ENCODE measurements around the gene SPATA6L. TPM values are rescaled to one million over a fixed set of nuclear protein-coding genes. Genes with fewer than 3 reads are reported as not detected.
A peak's percentile ranks its signal among the peaks of the same experiment; 100 is the strongest.

SPATA6L gene
- total and polyA plus RNA-seq, 9 of the 15 experiments (the other 6 are each of a cell fraction or from before 2014, with no cell fraction given), result 0.03 to 1.00 (median 0.08) TPM; not detected in 4

- TF ChIP-seq AFF1 (IDR thresholded peaks at IDR 0.05; ENCODE audit: low read depth in 1 of 2, partially characterized antibody in 2 of 2) (no peak), POLR2H (tag; IDR thresholded peaks at IDR 0.05; ENCODE audit: low read depth) (no peak), SP2 (IDR thresholded peaks at IDR 0.05; ENCODE audit: extremely low read depth, low read depth, low read length, poor library complexity, severe bottlenecking) (no peak), MBD1 (CRISPR knock-in tag; IDR thresholded peaks at IDR 0.05) (no peak), CUX1 (CRISPR knock-in tag; IDR thresholded peaks at IDR 0.05) (no peak), RAD21 (CRISPR knock-in tag; conservative IDR thresholded peaks at IDR 0.05 in 1 of 2, IDR thresholded peaks at IDR 0.05 in 1 of 2) (peak; percentile 17 to 46; a peak in 3 of 4 replicates), STAG1 (CRISPR knock-in tag; IDR thresholded peaks at IDR 0.05; ENCODE audit: borderline replicate concordance) (no peak), USF1 (CRISPR knock-in tag; IDR thresholded peaks at IDR 0.05) (no peak), ZNF740 (CRISPR knock-in tag; IDR thresholded peaks at IDR 0.05) (no peak), ZNF740 (tag; IDR thresholded peaks at IDR 0.05) (no peak), SMC3 (conservative IDR thresholded peaks at IDR 0.05; ENCODE audit: insufficient read depth, low read depth, low read length) (peak; percentile 44), CHD2 (IDR thresholded peaks at IDR 0.05; ENCODE audit: low read depth, low read length) (no peak)
Observed at GRCh38 chr9:4548811-4549725, 117.2 kb downstream of the SPATA6L start (continued).

All from K562 (cell line).